ENCODE measurements around the gene TARBP2.

TARBP2 gene

DNA sequence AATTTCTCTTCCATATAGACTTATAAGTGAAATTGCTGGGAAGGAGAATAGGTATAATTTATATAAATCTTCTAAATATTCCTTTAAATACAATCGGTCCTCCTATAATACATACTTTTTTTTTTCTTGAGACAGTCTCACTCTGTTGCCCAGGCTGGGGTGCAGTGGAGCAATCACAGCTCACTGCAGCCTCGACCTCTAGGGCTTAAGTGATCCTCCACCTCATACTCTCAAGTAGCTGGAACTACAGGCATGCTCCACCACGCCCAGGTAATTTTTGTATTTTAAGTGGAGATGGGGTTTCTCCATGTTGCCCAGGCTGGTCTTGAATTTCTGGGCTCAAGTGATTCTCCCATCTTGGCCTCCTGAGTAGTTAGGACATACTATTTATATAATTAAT lies 35.9 kb downstream of the TARBP2 start:
- H3F3A ChIP-seq (ENCODE audit: control insufficient read depth, insufficient read depth) = no peaks in the 10 kb centered on the region
- no peaks in the 10 kb centered on the region for H3K4me1 ChIP-seq (ENCODE audit: control insufficient read depth, low read length)
- no peak overlapping the region for H3K4me3 ChIP-seq (ENCODE audit: low read length)
- H3K4me2 ChIP-seq (ENCODE audit: low read length) = no peak overlapping the region
- H4K20me1 ChIP-seq (ENCODE audit: control insufficient read depth, insufficient read depth, low read depth, low read length) = no peaks in the 10 kb centered on the region
- H3K9me2 ChIP-seq (replicated peaks; ENCODE audit: control insufficient read depth, low read length) = no peaks in the 10 kb centered on the region
- TF ChIP-seq EZH2phosphoT487 (IDR thresholded peaks at IDR 0.05; ENCODE audit: borderline replicate concordance, low read length) (no peak), CTCF (IDR thresholded peaks at IDR 0.05; ENCODE audit: low read depth, low read length, poor library complexity, severe bottlenecking) (no peak)
- H3K36me3 ChIP-seq (ENCODE audit: control insufficient read depth, low read length) = peaks cover 17% of the 10 kb centered on the region
- no peaks in the 10 kb centered on the region for H3K9me3 ChIP-seq (ENCODE audit: control insufficient read depth, insufficient read depth, low read length)
- no peaks in the 10 kb centered on the region for H3K27me3 ChIP-seq (ENCODE audit: control insufficient read depth, low read length)
- no peaks in the 10 kb centered on the region for H3K79me2 ChIP-seq (ENCODE audit: control insufficient read depth, low read length)
- H3K27ac ChIP-seq (ENCODE audit: low read depth, low read length) = no peak overlapping the region

GRCh38 chr12:53538209-53538689 lies 37.2 kb downstream of the TARBP2 start:
- H4K20me1 ChIP-seq (ENCODE audit: control insufficient read depth, insufficient read depth, low read depth, low read length) = no peaks in the 10 kb centered on the region
- TF ChIP-seq EZH2phosphoT487 (IDR thresholded peaks at IDR 0.05; ENCODE audit: borderline replicate concordance, low read length) (no peak), CTCF (IDR thresholded peaks at IDR 0.05; ENCODE audit: low read depth, low read length, poor library complexity, severe bottlenecking) (no peak)
- H3K36me3 ChIP-seq (ENCODE audit: control insufficient read depth, low read length) = peaks cover 12% of the 10 kb centered on the region
- H3K4me1 ChIP-seq (ENCODE audit: control insufficient read depth, low read length) = no peaks in the 10 kb centered on the region
- H3K4me3 ChIP-seq (ENCODE audit: low read length) = no peak overlapping the region
- H3K79me2 ChIP-seq (ENCODE audit: control insufficient read depth, low read length) = no peaks in the 10 kb centered on the region
- no peaks in the 10 kb centered on the region for H3K27me3 ChIP-seq (ENCODE audit: control insufficient read depth, low read length)
- no peaks in the 10 kb centered on the region for H3F3A ChIP-seq (ENCODE audit: control insufficient read depth, insufficient read depth)
- H3K27ac ChIP-seq (ENCODE audit: low read depth, low read length) = no peak overlapping the region
- H3K4me2 ChIP-seq (ENCODE audit: low read length) = no peak overlapping the region
- no peaks in the 10 kb centered on the region for H3K9me3 ChIP-seq (ENCODE audit: control insufficient read depth, insufficient read depth, low read length)
- H3K9me2 ChIP-seq (replicated peaks; ENCODE audit: control insufficient read depth, low read length) = no peaks in the 10 kb centered on the region

GRCh38 chr12:53539526-53539925 lies 38.4 kb downstream of the TARBP2 start:
- H3K27ac ChIP-seq (ENCODE audit: low read depth, low read length) = no peak overlapping the region
- no peaks in the 10 kb centered on the region for H3F3A ChIP-seq (ENCODE audit: control insufficient read depth, insufficient read depth)
- TF ChIP-seq EZH2phosphoT487 (IDR thresholded peaks at IDR 0.05; ENCODE audit: borderline replicate concordance, low read length) (no peak), CTCF (IDR thresholded peaks at IDR 0.05; ENCODE audit: low read depth, low read length, poor library complexity, severe bottlenecking) (no peak)
- H3K4me2 ChIP-seq (ENCODE audit: low read length) = no peak overlapping the region
- H3K36me3 ChIP-seq (ENCODE audit: control insufficient read depth, low read length) = peaks cover 10% of the 10 kb centered on the region
- H4K20me1 ChIP-seq (ENCODE audit: control insufficient read depth, insufficient read depth, low read depth, low read length) = no peaks in the 10 kb centered on the region
- H3K79me2 ChIP-seq (ENCODE audit: control insufficient read depth, low read length) = no peaks in the 10 kb centered on the region
- H3K4me3 ChIP-seq (ENCODE audit: low read length) = no peak overlapping the region
- no peaks in the 10 kb centered on the region for H3K27me3 ChIP-seq (ENCODE audit: control insufficient read depth, low read length)
- H3K4me1 ChIP-seq (ENCODE audit: control insufficient read depth, low read length) = peaks cover 4% of the 10 kb centered on the region; the same call in 1 of the 2 replicates
- H3K9me3 ChIP-seq (ENCODE audit: control insufficient read depth, insufficient read depth, low read length) = no peaks in the 10 kb centered on the region
- H3K9me2 ChIP-seq (replicated peaks; ENCODE audit: control insufficient read depth, low read length) = no peaks in the 10 kb centered on the region

Measured in DOHH2 (cell line).